Neural cell (in vitro differentiated cells): Measurements from ENCODE around the gene FXYD6. TPM values are rescaled to one million over a fixed set of nuclear protein-coding genes. Genes with fewer than 3 reads are reported as not detected.
"Not testable (repeated sequence)": the region's sequence is repeated elsewhere in the genome, so short reads cannot be mapped to it uniquely, and the experiment has no call there.

Source experiments
- H2AFZ ChIP-seq: fragments of 200-600, 300-800 bp; sonication (generic), shearing (Covaris generic); 2 replicates; pipeline ENCODE4 v1.6.0; 2014; ENCODE audit warnings: low read depth, mild to moderate bottlenecking, antibody characterized with exemption, low read length, moderate library complexity
- H3F3A ChIP-seq: fragments of 200-600 bp; shearing (Covaris generic); 2 replicates; pipeline ENCODE4 v1.6.1; 2016; ENCODE audit warnings: mild to moderate bottlenecking, moderate library complexity, mixed read lengths, antibody characterized with exemption, low read length; ENCODE audit not compliant: insufficient read depth, poor library complexity, severe bottlenecking
- H3K27ac ChIP-seq: fragments of 200-600, 300-800 bp; sonication (generic), shearing (Covaris generic); 2 replicates; pipeline ENCODE4 v1.5.1; 2014; ENCODE audit warnings: mild to moderate bottlenecking, low read length, moderate library complexity
- H3K27me3 ChIP-seq: fragments of 300-800, 200-600 bp; sonication (generic), shearing (Covaris generic); 2 replicates; pipeline ENCODE4 v1.6.0; 2014; ENCODE audit warnings: mild to moderate bottlenecking, low read depth, low read length, moderate library complexity; ENCODE audit not compliant: insufficient read depth
- H3K36me3 ChIP-seq: fragments of 300-800, 200-600 bp; sonication (generic), shearing (Covaris generic); 2 replicates; pipeline ENCODE4 v1.5.1; 2014; ENCODE audit warnings: mild to moderate bottlenecking, antibody characterized with exemption, low read length, moderate library complexity; ENCODE audit not compliant: insufficient read depth
- H3K4me2 ChIP-seq: fragments of 300-800, 200-600 bp; sonication (generic), shearing (Covaris generic); 2 replicates; pipeline ENCODE4 v1.6.0; 2014; ENCODE audit warnings: mild to moderate bottlenecking, low read length
- H3K4me3 ChIP-seq: fragments of 300-800, 200-600 bp; sonication (generic), shearing (Covaris generic); 2 replicates; pipeline ENCODE4 v1.5.1; 2014; ENCODE audit warnings: mild to moderate bottlenecking, low read length, moderate library complexity
- H3K79me2 ChIP-seq: fragments of 200-600 bp; shearing (Covaris generic); replicated peaks from 2 replicates; pipeline ENCODE4 v1.6.0; 2014; ENCODE audit warnings: mild to moderate bottlenecking, low read length, moderate library complexity; ENCODE audit not compliant: insufficient read depth
- H3K9ac ChIP-seq: fragments of 300-800, 200-600 bp; sonication (generic), shearing (Covaris generic); 2 replicates; pipeline ENCODE4 v1.6.1; 2016; ENCODE audit warnings: mild to moderate bottlenecking, low read length, mixed read lengths
- H3K9me2 ChIP-seq: fragments of 200-600 bp; shearing (Covaris generic); 2 replicates; pipeline ENCODE4 v1.6.1; 2016; ENCODE audit warnings: mild to moderate bottlenecking, low read length, mixed read lengths; ENCODE audit not compliant: insufficient read depth
- H3K9me3 ChIP-seq: fragments of 200-600, 300-800 bp; sonication (generic), shearing (Covaris generic); 2 replicates; pipeline ENCODE4 v1.6.1; 2016; ENCODE audit warnings: mild to moderate bottlenecking, mixed run types, low read length, moderate library complexity, mixed read lengths
- H4K20me1 ChIP-seq: fragments of 200-600 bp; shearing (Covaris generic); 2 replicates; pipeline ENCODE4 v1.6.1; 2016; ENCODE audit warnings: mild to moderate bottlenecking, mixed run types; ENCODE audit not compliant: insufficient read depth
- EP300 ChIP-seq: fragments of 450-650 bp; conservative IDR thresholded peaks from 2 replicates; pipeline ENCODE4 v1.6.1; 2014; ENCODE audit warnings: antibody characterized with exemption, mild to moderate bottlenecking, moderate library complexity; ENCODE audit not compliant: poor library complexity, severe bottlenecking
- EZH2 ChIP-seq: fragments of 200-600, 300-800 bp; shearing (Covaris generic), sonication (generic); IDR thresholded peaks from 2 replicates; pipeline ENCODE4 v1.6.1; 2014; ENCODE audit warnings: antibody characterized with exemption, low read length, borderline replicate concordance, mild to moderate bottlenecking; ENCODE audit not compliant: insufficient read depth, poor library complexity, severe bottlenecking
- POLR2AphosphoS5 ChIP-seq: IDR thresholded peaks from 2 replicates; pipeline ENCODE4 v1.6.1; 2012
- RAD21 ChIP-seq: fragments of 450-650 bp; conservative IDR thresholded peaks from 2 replicates; pipeline ENCODE4 v1.6.1; 2014; ENCODE audit warnings: antibody characterized with exemption, mild to moderate bottlenecking, moderate library complexity
- SMC3 ChIP-seq: fragments of 450-650 bp; conservative IDR thresholded peaks from 2 replicates; pipeline ENCODE4 v1.6.1; 2014; ENCODE audit warnings: antibody characterized with exemption, mild to moderate bottlenecking, moderate library complexity; ENCODE audit not compliant: poor library complexity
- TAF1 ChIP-seq: IDR thresholded peaks from 2 replicates; pipeline ENCODE4 v1.6.1; 2012; ENCODE audit warnings: low read depth
- polyA plus RNA-seq: library from polyadenylated mRNA; depleted of rRNA; stranded (reverse); fragments of >200 nt; gene quantifications from 2 replicates; pipeline ENCODE4 v1.2.3, GENCODE V29; 2014
- TF ChIP-seq, protein P1 (sequence below): fragments of 450-650 bp; IDR thresholded peaks from 2 replicates; pipeline ENCODE4 v1.5.1; 2014; ENCODE audit warnings: antibody characterized with exemption, mild to moderate bottlenecking, moderate library complexity; ENCODE audit not compliant: poor library complexity, severe bottlenecking
- TF ChIP-seq, protein P2 (sequence below): IDR thresholded peaks from 2 replicates; pipeline ENCODE4 v1.6.1; 2012; ENCODE audit warnings: borderline replicate concordance

Gene FXYD6
- polyA plus RNA-seq, 1 donor from 2014 or later = 218 TPM

DNA sequence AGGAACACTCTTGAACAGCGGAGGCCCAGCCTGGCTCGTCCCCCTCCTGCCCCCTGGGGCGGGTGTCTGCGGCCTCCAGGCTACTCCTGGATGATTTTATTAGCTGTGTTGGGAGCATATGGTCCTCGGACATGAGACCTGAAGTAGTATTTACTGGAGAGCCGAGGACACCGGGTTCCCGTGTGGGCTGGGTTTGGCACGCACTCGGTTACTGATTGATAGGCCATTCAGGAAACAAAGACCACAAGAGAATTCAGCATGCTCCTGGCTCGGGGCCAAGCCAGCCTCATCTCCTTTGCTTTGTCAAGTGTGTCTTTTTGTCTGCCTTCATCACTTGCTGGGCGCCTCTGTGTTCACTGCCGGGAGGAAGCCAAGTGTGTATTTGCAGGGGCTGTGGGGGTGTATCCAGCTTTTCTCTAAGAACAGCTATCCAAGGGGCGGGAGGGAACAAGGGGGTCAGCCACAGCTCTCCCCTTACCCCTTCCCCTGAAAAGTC is 61.6 kb downstream of the FXYD6 start:
- H3K9ac ChIP-seq = no peak overlapping the region
- no peak overlapping the region for H3K27ac ChIP-seq
- no peak overlapping the region for H3K4me2 ChIP-seq
- no peaks in the 10 kb centered on the region for H3F3A ChIP-seq
- H2AFZ ChIP-seq = no peak overlapping the region
- H3K36me3 ChIP-seq = no peaks in the 10 kb centered on the region
- no peaks in the 10 kb centered on the region for H3K9me2 ChIP-seq
- no peaks in the 10 kb centered on the region for H3K9me3 ChIP-seq
- no peaks in the 10 kb centered on the region for H4K20me1 ChIP-seq
- H3K4me3 ChIP-seq = no peak overlapping the region
- no peaks in the 10 kb centered on the region for H3K27me3 ChIP-seq
- no peak for TF ChIP-seq SMC3
- TF ChIP-seq, protein P1, sequence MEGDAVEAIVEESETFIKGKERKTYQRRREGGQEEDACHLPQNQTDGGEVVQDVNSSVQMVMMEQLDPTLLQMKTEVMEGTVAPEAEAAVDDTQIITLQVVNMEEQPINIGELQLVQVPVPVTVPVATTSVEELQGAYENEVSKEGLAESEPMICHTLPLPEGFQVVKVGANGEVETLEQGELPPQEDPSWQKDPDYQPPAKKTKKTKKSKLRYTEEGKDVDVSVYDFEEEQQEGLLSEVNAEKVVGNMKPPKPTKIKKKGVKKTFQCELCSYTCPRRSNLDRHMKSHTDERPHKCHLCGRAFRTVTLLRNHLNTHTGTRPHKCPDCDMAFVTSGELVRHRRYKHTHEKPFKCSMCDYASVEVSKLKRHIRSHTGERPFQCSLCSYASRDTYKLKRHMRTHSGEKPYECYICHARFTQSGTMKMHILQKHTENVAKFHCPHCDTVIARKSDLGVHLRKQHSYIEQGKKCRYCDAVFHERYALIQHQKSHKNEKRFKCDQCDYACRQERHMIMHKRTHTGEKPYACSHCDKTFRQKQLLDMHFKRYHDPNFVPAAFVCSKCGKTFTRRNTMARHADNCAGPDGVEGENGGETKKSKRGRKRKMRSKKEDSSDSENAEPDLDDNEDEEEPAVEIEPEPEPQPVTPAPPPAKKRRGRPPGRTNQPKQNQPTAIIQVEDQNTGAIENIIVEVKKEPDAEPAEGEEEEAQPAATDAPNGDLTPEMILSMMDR = no peak
- no peak for TF ChIP-seq RAD21
- no peak for TF ChIP-seq TAF1
- no peak for TF ChIP-seq POLR2AphosphoS5
- TF ChIP-seq, protein P2, sequence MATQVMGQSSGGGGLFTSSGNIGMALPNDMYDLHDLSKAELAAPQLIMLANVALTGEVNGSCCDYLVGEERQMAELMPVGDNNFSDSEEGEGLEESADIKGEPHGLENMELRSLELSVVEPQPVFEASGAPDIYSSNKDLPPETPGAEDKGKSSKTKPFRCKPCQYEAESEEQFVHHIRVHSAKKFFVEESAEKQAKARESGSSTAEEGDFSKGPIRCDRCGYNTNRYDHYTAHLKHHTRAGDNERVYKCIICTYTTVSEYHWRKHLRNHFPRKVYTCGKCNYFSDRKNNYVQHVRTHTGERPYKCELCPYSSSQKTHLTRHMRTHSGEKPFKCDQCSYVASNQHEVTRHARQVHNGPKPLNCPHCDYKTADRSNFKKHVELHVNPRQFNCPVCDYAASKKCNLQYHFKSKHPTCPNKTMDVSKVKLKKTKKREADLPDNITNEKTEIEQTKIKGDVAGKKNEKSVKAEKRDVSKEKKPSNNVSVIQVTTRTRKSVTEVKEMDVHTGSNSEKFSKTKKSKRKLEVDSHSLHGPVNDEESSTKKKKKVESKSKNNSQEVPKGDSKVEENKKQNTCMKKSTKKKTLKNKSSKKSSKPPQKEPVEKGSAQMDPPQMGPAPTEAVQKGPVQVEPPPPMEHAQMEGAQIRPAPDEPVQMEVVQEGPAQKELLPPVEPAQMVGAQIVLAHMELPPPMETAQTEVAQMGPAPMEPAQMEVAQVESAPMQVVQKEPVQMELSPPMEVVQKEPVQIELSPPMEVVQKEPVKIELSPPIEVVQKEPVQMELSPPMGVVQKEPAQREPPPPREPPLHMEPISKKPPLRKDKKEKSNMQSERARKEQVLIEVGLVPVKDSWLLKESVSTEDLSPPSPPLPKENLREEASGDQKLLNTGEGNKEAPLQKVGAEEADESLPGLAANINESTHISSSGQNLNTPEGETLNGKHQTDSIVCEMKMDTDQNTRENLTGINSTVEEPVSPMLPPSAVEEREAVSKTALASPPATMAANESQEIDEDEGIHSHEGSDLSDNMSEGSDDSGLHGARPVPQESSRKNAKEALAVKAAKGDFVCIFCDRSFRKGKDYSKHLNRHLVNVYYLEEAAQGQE = no peak
- TF ChIP-seq EZH2 = no peak
- no peaks in the 10 kb centered on the region for H3K79me2 ChIP-seq

DNA sequence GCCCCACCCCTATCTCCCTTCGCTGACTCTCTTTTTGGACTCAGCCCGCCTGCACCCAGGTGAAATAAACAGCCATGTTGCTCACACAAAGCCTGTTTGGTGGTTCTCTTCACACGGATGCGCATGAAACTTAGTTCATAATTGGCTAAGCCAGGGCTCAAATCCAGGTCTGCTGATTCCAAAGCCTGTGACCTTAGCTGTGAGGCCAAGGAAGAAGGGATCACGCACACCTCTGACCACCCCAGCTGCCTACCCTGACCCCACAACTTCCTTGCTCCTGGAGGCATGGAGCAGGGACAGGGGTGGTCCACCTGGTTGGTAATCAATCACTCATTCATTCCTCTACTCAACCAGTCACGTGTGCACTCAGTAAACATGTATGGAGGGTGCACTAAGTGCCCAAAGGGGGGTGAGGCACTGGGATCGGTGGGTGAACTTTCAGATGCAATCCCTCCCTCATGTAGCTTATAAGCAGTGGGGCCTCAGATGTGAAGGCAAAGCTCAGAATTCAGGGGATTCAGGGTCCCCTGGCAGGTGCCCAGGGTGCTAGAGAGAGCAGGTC is 62.2 kb downstream of the FXYD6 start:
- no peaks in the 10 kb centered on the region for H4K20me1 ChIP-seq
- H3K4me3 ChIP-seq = no peak overlapping the region
- H3K36me3 ChIP-seq = no peaks in the 10 kb centered on the region
- H2AFZ ChIP-seq = no peak overlapping the region
- no peak overlapping the region for H3K4me2 ChIP-seq
- H3K9me3 ChIP-seq = no peaks in the 10 kb centered on the region
- no peaks in the 10 kb centered on the region for H3K27me3 ChIP-seq
- no peaks in the 10 kb centered on the region for H3K9me2 ChIP-seq
- no peaks in the 10 kb centered on the region for H3F3A ChIP-seq
- no peaks in the 10 kb centered on the region for H3K79me2 ChIP-seq
- no peak overlapping the region for H3K9ac ChIP-seq
- TF ChIP-seq EP300 = no peak
- H3K27ac ChIP-seq = no peak overlapping the region

DNA sequence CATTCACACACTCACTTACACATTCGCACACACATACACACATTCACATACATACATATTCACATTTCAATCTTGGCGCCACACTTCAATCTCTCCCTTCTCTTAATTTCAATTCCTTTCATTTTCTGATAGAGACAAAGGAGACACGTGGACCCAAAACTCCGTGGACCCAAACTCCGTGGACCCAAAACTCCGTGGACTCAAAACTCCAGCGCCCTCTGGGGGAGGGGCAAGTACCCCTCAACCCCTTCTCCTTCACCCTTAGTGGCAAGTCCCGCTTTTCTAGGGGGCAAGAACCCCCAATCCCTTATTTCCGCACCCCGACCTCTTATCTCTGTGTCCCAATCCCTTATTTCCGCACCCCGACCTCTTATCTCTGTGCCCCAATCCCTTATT is 66.4 kb downstream of the FXYD6 start:
- not testable (repeated sequence) for H3K79me2 ChIP-seq, H2AFZ ChIP-seq, H3K36me3 ChIP-seq, H4K20me1 ChIP-seq, H3K9me3 ChIP-seq, H3K4me2 ChIP-seq, H3K27me3 ChIP-seq, H3K9ac ChIP-seq, H3K27ac ChIP-seq, H3K4me3 ChIP-seq, H3F3A ChIP-seq, H3K9me2 ChIP-seq
